Breast epithelium (tissue), 4 donors: ENCODE results near the gene C1GALT1. TPM values are rescaled to one million over a fixed set of nuclear protein-coding genes. Genes with fewer than 3 reads are reported as not detected.

Source experiments
- DNase-seq, 2 donors: peaks; one replicate each; pipeline ENCODE4 v3.0.0-alpha.2; 2019; ENCODE audit warnings: low spot score in 2 of 2
- H3K27ac ChIP-seq, 2 donors: fragments of 200-600 bp; sonication (generic) in 1 of 2; one replicate each; pipeline ENCODE4 v1.5.1; 2016 to 2019; ENCODE audit warnings: mild to moderate bottlenecking in 1 of 2
- H3K27me3 ChIP-seq, 2 donors: fragments of 200-600 bp; sonication (generic) in 1 of 2; one replicate each; pipeline versions ENCODE4 v1.5.1 to v1.6.0; 2017 to 2019; ENCODE audit warnings: control low read depth in 1 of 2, mild to moderate bottlenecking in 1 of 2
- H3K36me3 ChIP-seq: fragments of 200-600 bp; one replicate; pipeline ENCODE4 v1.5.1; 2019
- H3K4me1 ChIP-seq, 2 donors: fragments of 200-600 bp; sonication (generic); one replicate each; pipeline ENCODE4 v1.5.1; 2016 to 2019; ENCODE audit warnings: control low read depth in 1 of 2
- H3K4me3 ChIP-seq, 3 donors: fragments of 200-600 bp; sonication (generic); 1 replicate in 2 of 3; 2 replicates in 1 of 3; pipeline ENCODE4 v1.5.1; 2016 to 2019; ENCODE audit warnings: mild to moderate bottlenecking in 3 of 3, moderate library complexity in 2 of 3
- H3K9me3 ChIP-seq, 2 donors: fragments of 200-600 bp; sonication (generic) in 1 of 2; one replicate each; pipeline ENCODE4 v1.5.1; 2016 to 2019; ENCODE audit warnings: control low read depth in 1 of 2
- POLR2A ChIP-seq: fragments of 450-650 bp; IDR thresholded peaks from one replicate; pipeline ENCODE4 v1.6.1; 2016; ENCODE audit warnings: antibody characterized with exemption, mild to moderate bottlenecking, moderate library complexity
- POLR2AphosphoS5 ChIP-seq, 3 donors: sonication (generic); formaldehyde crosslinking; IDR thresholded peaks; one replicate each; pipeline ENCODE4 v1.6.1; 2017; ENCODE audit warnings: antibody characterized with exemption in 3 of 3
- intact Hi-C: fragments of 100-400 bp; cut with DNase I; formaldehyde crosslinking; loops from one replicate; pipeline ENCODE4 v1.15.1; 2023; ENCODE audit warnings: low total_unique reads
- total RNA-seq, 3 donors: library from RNA; depleted of rRNA; stranded (reverse); fragments of >200 nt; gene quantifications; one replicate each; pipeline ENCODE4 v1.1.0, GENCODE V29; 2016
- TF ChIP-seq, protein P1 (sequence below), 3 donors: fragments of 450-650 bp; IDR thresholded peaks; one replicate each; pipeline ENCODE4 v1.5.1; 2016 to 2017; ENCODE audit warnings: antibody characterized with exemption in 3 of 3, mild to moderate bottlenecking in 3 of 3, moderate library complexity in 3 of 3

C1GALT1 gene
- total RNA-seq, 3 donors from 2014 or later, result 30.8 to 35.5 (median 34.7) TPM

DNA sequence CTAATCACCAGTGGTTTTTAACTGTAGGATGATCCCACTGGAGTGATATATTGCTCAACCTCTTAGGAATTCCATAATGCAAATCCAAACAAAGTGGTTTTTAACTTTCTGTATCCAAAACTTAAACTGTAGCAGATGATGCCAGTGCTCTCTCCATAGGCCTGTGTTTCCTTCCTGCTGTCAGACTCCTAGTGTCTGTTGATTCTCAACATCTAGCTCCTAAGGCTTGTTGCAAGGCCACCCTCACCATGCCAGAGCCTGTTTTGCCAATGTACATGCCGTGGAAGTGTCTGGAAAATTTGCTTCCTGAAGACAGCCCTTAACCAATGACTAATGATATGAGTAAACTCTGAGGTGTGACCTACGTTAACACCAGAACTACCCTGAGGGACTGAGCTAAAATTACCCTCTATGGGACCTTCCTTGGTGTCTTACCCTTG, 39.3 kb downstream of the C1GALT1 start:
- TF ChIP-seq, protein P1, sequence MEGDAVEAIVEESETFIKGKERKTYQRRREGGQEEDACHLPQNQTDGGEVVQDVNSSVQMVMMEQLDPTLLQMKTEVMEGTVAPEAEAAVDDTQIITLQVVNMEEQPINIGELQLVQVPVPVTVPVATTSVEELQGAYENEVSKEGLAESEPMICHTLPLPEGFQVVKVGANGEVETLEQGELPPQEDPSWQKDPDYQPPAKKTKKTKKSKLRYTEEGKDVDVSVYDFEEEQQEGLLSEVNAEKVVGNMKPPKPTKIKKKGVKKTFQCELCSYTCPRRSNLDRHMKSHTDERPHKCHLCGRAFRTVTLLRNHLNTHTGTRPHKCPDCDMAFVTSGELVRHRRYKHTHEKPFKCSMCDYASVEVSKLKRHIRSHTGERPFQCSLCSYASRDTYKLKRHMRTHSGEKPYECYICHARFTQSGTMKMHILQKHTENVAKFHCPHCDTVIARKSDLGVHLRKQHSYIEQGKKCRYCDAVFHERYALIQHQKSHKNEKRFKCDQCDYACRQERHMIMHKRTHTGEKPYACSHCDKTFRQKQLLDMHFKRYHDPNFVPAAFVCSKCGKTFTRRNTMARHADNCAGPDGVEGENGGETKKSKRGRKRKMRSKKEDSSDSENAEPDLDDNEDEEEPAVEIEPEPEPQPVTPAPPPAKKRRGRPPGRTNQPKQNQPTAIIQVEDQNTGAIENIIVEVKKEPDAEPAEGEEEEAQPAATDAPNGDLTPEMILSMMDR (IDR thresholded peaks at IDR 0.05), result no peak
- no peak for TF ChIP-seq POLR2A
- no peak for TF ChIP-seq POLR2AphosphoS5 (IDR thresholded peaks at IDR 0.05)
- no peak for DNase-seq
- Histone ChIP-seq H3K27me3 (no peaks in the 10 kb centered on the region), H3K9me3 (no peaks in the 10 kb centered on the region), H3K4me3 (no peak overlapping the region), H3K4me1 (no peaks in the 10 kb centered on the region), H3K36me3 (no peaks in the 10 kb centered on the region), H3K27ac (no peak overlapping the region)
- intact Hi-C loops, result no loop called here

DNA sequence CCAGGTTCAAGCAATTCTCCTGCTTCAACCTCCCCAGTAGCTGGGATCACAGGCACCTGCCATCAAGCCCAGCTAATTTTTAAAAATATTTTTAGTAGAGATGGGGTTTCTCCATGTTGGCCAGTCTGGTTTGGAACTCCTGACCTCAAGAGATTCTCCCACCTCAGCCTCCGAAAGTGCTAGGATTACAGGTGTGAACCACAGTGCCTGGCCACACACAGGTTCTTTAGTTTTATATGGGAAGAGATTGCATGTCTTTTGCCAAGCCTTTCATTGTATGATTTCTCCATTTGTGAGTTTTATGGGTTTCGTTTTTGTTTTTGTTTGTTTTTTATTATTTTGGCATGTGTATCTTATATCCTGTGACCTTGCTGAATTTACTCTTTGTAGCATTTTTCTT, 40.9 kb downstream of the C1GALT1 start:
- DNase-seq, result no peak
- Histone ChIP-seq H3K9me3 (no peaks in the 10 kb centered on the region), H3K27me3 (no peaks in the 10 kb centered on the region), H3K27ac (no peak overlapping the region), H3K4me1 (no peaks in the 10 kb centered on the region), H3K4me3 (no peak overlapping the region), H3K36me3 (no peaks in the 10 kb centered on the region)
- TF ChIP-seq, protein P1 (IDR thresholded peaks at IDR 0.05), result no peak
- intact Hi-C loops, result no loop called here

DNA sequence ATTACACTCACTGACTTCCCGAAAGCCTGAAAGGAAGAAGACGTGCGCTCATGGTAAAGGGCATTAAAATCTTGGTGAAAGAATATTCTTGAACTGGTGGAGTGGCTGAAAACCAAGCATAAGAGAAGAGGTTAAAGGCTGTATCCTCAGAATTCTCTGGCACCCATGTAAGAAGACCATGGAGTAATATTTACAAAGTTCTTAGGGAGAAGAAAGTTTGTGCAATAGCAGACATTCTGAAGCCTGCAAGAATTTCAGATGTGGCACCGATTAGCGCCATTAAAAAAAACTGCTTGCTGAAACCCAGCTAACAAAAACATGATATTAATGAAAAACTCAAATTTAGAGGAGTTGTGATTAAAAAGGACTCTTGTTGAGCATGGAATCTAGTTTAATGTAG, 44.1 kb downstream of the C1GALT1 start:
- no peaks in the 10 kb centered on the region for H3K9me3 ChIP-seq
- TF ChIP-seq, protein P1 (IDR thresholded peaks at IDR 0.05), result no peak
- TF ChIP-seq POLR2AphosphoS5 (IDR thresholded peaks at IDR 0.05) (no peak), POLR2A (no peak)
- intact Hi-C loops, result no loop called here
- no peaks in the 10 kb centered on the region for H3K36me3 ChIP-seq
- H3K4me3 ChIP-seq, result no peak overlapping the region
- no peak overlapping the region for H3K27ac ChIP-seq
- no peaks in the 10 kb centered on the region for H3K4me1 ChIP-seq
- no peak for DNase-seq
- H3K27me3 ChIP-seq, result no peaks in the 10 kb centered on the region

DNA sequence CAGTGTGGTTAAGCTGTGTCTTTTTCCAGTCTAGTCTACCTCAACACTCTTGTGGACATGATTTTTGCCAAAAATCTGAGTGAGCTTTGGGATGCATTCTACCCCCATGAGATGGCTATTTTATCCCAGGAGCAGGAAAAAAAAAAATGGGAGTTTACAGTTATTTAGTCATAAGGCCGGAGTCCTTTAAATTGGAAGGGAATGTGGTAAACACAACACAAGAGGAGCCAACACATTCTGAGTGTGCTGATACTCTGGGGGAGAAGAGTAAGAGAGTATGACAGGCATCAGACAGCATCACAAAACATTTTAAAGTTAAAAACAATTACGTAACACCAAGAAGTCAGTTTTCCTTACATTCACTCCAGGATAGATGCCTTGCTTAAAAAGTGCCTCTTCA, 46.1 kb downstream of the C1GALT1 start:
- Histone ChIP-seq H3K27me3 (no peaks in the 10 kb centered on the region), H3K4me1 (no peaks in the 10 kb centered on the region), H3K36me3 (no peaks in the 10 kb centered on the region), H3K4me3 (no peak overlapping the region), H3K27ac (peak overlapping the region in 1 of 2 donors; percentile 10), H3K9me3 (no peaks in the 10 kb centered on the region)
- intact Hi-C loops, result no loop called here
- TF ChIP-seq POLR2AphosphoS5 (IDR thresholded peaks at IDR 0.05) (no peak), POLR2A (no peak)
- TF ChIP-seq, protein P1 (IDR thresholded peaks at IDR 0.05), result no peak
- DNase-seq, result no peak

DNA sequence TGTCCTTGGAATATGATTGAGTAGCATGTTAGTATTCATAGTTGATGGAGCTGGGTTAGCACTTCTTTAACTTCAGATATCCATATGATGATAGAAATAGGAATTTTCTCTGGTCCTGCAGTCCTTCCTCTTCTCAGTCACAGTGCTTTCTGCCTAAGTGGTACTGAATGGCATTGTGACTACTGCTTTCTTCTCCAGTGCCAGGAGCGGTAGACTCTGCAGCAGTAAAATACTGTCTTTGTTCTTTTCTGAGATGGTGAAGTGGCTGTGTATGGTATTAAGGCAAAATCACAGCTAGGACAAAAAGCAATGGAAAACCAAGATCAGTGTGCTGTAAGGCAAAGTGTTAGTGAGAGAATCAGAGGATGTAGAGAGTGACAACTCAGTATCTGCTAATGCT, 46.6 kb downstream of the C1GALT1 start:
- H3K36me3 ChIP-seq, result no peaks in the 10 kb centered on the region
- DNase-seq, result no peak
- intact Hi-C loops, result no loop called here
- no peak for TF ChIP-seq POLR2AphosphoS5 (IDR thresholded peaks at IDR 0.05)
- TF ChIP-seq, protein P1 (IDR thresholded peaks at IDR 0.05), result no peak
- no peaks in the 10 kb centered on the region for H3K4me1 ChIP-seq
- H3K4me3 ChIP-seq, result no peak overlapping the region
- no peaks in the 10 kb centered on the region for H3K9me3 ChIP-seq
- H3K27ac ChIP-seq, result peak overlapping the region in 1 of 2 donors; percentile 10
- H3K27me3 ChIP-seq, result no peaks in the 10 kb centered on the region
